Spinal cord (tissue), 10 donors: Measurements from ENCODE around the gene SSMEM1. TPM values are rescaled to one million over a fixed set of nuclear protein-coding genes. Genes with fewer than 3 reads are reported as not detected.

Experiments
- DNase-seq, 6 donors: peaks; one replicate each; pipeline versions ENCODE4 v3.0.0 to v3.0.0-alpha.2; 2013 to 2015; ENCODE audit warnings: low spot score in 6 of 6, low read depth in 4 of 6
- H3K27ac ChIP-seq: one replicate; pipeline ENCODE4 v1.5.1; 2013; ENCODE audit warnings: low read depth, low read length, control low read depth
- H3K27me3 ChIP-seq: one replicate; pipeline ENCODE4 v1.6.1; 2013; ENCODE audit warnings: low read length; ENCODE audit not compliant: control insufficient read depth, insufficient read depth
- H3K36me3 ChIP-seq: one replicate; pipeline ENCODE4 v1.6.1; 2013; ENCODE audit warnings: low read length; ENCODE audit not compliant: control insufficient read depth, insufficient read depth
- H3K4me1 ChIP-seq: one replicate; pipeline ENCODE4 v1.6.1; 2013; ENCODE audit warnings: low read length; ENCODE audit not compliant: control insufficient read depth, insufficient read depth
- H3K4me3 ChIP-seq: one replicate; pipeline ENCODE4 v1.5.1; 2013; ENCODE audit warnings: low read depth, low read length, control low read depth
- H3K9me3 ChIP-seq: one replicate; pipeline ENCODE4 v1.6.1; 2013; ENCODE audit warnings: low read length; ENCODE audit not compliant: control insufficient read depth, insufficient read depth
- WGBS: methylation state at CpG from one replicate; pipeline ENCODE4 v1.1.5; 2013; ENCODE audit warnings: missing lambda C conversion rate; ENCODE audit not compliant: insufficient coverage; 5-methylcytosine and 5-hydroxymethylcytosine counted together
- long read RNA-seq, 4 donors: transcript quantifications; one replicate each; lab custom pipeline, GENCODE V29; 2026
- polyA plus RNA-seq, 2 donors: library from polyadenylated mRNA; unstranded; fragments of 120-200 nt; gene quantifications; one replicate each; pipeline ENCODE4 v1.2.1, GENCODE V29; 2013; ENCODE audit not compliant: insufficient read length in 2 of 2
- total RNA-seq, 2 donors: library from RNA; depleted of rRNA in 1 of 2; stranded (reverse); fragments of 120-200 nt in 1 of 2; fragments of >200 nt in 1 of 2; gene quantifications; one replicate each; pipeline versions ENCODE4 v1.2.3 to v1.2.4, GENCODE V29; 2013 to 2014
- donor health status: healthy.

The SSMEM1 gene
- total RNA-seq (not detected), polyA plus RNA-seq (not detected)
- long read RNA-seq, donor 1: 0 reads
- long read RNA-seq, donor 2: 0 reads
- long read RNA-seq, donor 3: 0 reads
- long read RNA-seq, donor 4: 0 reads

GRCh38 chr7:130207642-130208041 is at the start of gene SSMEM1:
TSS of gene SSMEM1 (plus strand) at chr7:130207860. CDS start at chr7:130207911, 51 bp downstream.
- H3K4me3 ChIP-seq: no peak within 1 kb of the TSS
- peaks cover 1% of the 10 kb centered on the region for H3K36me3 ChIP-seq
- H3K4me1 ChIP-seq: peaks cover 18% of the 10 kb centered on the region
- no peaks in the 10 kb centered on the region for H3K27me3 ChIP-seq
- no peak for DNase-seq
- no peaks in the 10 kb centered on the region for H3K9me3 ChIP-seq
- H3K27ac ChIP-seq: no peak within 1 kb of the TSS

GRCh38 chr7:130160023-130160422 is 47.6 kb upstream of the SSMEM1 start:
- no peaks in the 10 kb centered on the region for H3K27me3 ChIP-seq
- WGBS: 94% methylated on average over 2 of the region's 2 CpGs
- H3K9me3 ChIP-seq: peaks cover 3% of the 10 kb centered on the region
- H3K27ac ChIP-seq: peak overlapping the region; percentile 15
- DNase-seq: no peak
- H3K4me3 ChIP-seq: no peak overlapping the region
- H3K36me3 ChIP-seq: peaks cover 4% of the 10 kb centered on the region
- H3K4me1 ChIP-seq: peaks cover 2% of the 10 kb centered on the region

GRCh38 chr7:130160455-130160854 is 47.2 kb upstream of the SSMEM1 start:
- H3K9me3 ChIP-seq: peaks cover 3% of the 10 kb centered on the region
- H3K36me3 ChIP-seq: peaks cover 4% of the 10 kb centered on the region
- H3K4me3 ChIP-seq: no peak overlapping the region
- 82% methylated on average over 6 of the region's 8 CpGs for WGBS
- H3K27ac ChIP-seq: peak overlapping the region; percentile 15
- no peaks in the 10 kb centered on the region for H3K4me1 ChIP-seq
- no peaks in the 10 kb centered on the region for H3K27me3 ChIP-seq
- DNase-seq: peak in 2 of 6 donors; percentile 20 to 35

- H3K4me3 ChIP-seq: no peak overlapping the region
- H3K27ac ChIP-seq: no peak overlapping the region
- H3K36me3 ChIP-seq: peaks cover 7% of the 10 kb centered on the region
- H3K4me1 ChIP-seq: no peaks in the 10 kb centered on the region
- no peak for DNase-seq
- 93% methylated on average over 4 of the region's 5 CpGs for WGBS
- no peaks in the 10 kb centered on the region for H3K27me3 ChIP-seq
- no peaks in the 10 kb centered on the region for H3K9me3 ChIP-seq
Observed at GRCh38 chr7:130162196-130162595, 45.5 kb upstream of the SSMEM1 start.

- Histone ChIP-seq H3K36me3 (peaks cover 11% of the 10 kb centered on the region), H3K4me1 (no peaks in the 10 kb centered on the region), H3K27me3 (no peaks in the 10 kb centered on the region), H3K27ac (no peak overlapping the region), H3K4me3 (no peak overlapping the region), H3K9me3 (no peaks in the 10 kb centered on the region)
- no CpG with 5 or more reads among the region's 4 CpGs for whole genome bisulfite sequencing
- no peak for DNase-seq
Observed at GRCh38 chr7:130174237-130174959, 33.3 kb upstream of the SSMEM1 start.

GRCh38 chr7:130178251-130178650 is 29.4 kb upstream of the SSMEM1 start:
- no peaks in the 10 kb centered on the region for H3K27me3 ChIP-seq
- no CpG with 5 or more reads among the region's 4 CpGs for WGBS
- DNase-seq: no peak
- H3K9me3 ChIP-seq: no peaks in the 10 kb centered on the region
- no peak overlapping the region for H3K4me3 ChIP-seq
- H3K4me1 ChIP-seq: no peaks in the 10 kb centered on the region
- no peak overlapping the region for H3K27ac ChIP-seq
- H3K36me3 ChIP-seq: peaks cover 13% of the 10 kb centered on the region

- DNase-seq: no peak
- Histone ChIP-seq H3K36me3 (peaks cover 13% of the 10 kb centered on the region), H3K4me1 (no peaks in the 10 kb centered on the region), H3K9me3 (no peaks in the 10 kb centered on the region), H3K27ac (no peak overlapping the region), H3K27me3 (no peaks in the 10 kb centered on the region), H3K4me3 (no peak overlapping the region)
- no CpG with 5 or more reads among the region's 2 CpGs for WGBS
Observed at GRCh38 chr7:130179631-130180030, 28.0 kb upstream of the SSMEM1 start.

GRCh38 chr7:130180571-130181262 is 26.9 kb upstream of the SSMEM1 start:
- H3K27me3 ChIP-seq: no peaks in the 10 kb centered on the region
- peaks cover 11% of the 10 kb centered on the region for H3K36me3 ChIP-seq
- no peak overlapping the region for H3K4me3 ChIP-seq
- H3K4me1 ChIP-seq: no peaks in the 10 kb centered on the region
- 100% methylated on average over 2 of the region's 9 CpGs for whole genome bisulfite sequencing
- no peak for DNase-seq
- H3K9me3 ChIP-seq: no peaks in the 10 kb centered on the region
- no peak overlapping the region for H3K27ac ChIP-seq

- H3K27ac ChIP-seq: no peak overlapping the region
Observed at GRCh38 chr7:130181263-130181605, 26.4 kb upstream of the SSMEM1 start.

GRCh38 chr7:130182990-130183389 is 24.7 kb upstream of the SSMEM1 start:
- H3K27ac ChIP-seq: no peak overlapping the region
- no peaks in the 10 kb centered on the region for H3K9me3 ChIP-seq
- no peaks in the 10 kb centered on the region for H3K4me1 ChIP-seq
- no CpG with 5 or more reads among the region's 2 CpGs for WGBS
- peaks cover 6% of the 10 kb centered on the region for H3K36me3 ChIP-seq
- no peak overlapping the region for H3K4me3 ChIP-seq
- DNase-seq: no peak
- H3K27me3 ChIP-seq: no peaks in the 10 kb centered on the region

More at GRCh38 chr7:130181263-130181605, 26.4 kb upstream of the SSMEM1 start:
- DNase-seq: no peak
- Histone ChIP-seq H3K4me3 (no peak overlapping the region), H3K27me3 (no peaks in the 10 kb centered on the region), H3K9me3 (no peaks in the 10 kb centered on the region), H3K36me3 (peaks cover 7% of the 10 kb centered on the region), H3K4me1 (no peaks in the 10 kb centered on the region)
- no CpG with 5 or more reads among the region's 2 CpGs for WGBS
